EL (cell line): ENCODE measurements around the gene OAT.
"Not testable (repeated sequence)": the region's sequence is repeated elsewhere in the genome, so short reads cannot be mapped to it uniquely, and the experiment has no call there.

Experiments
- DNase-seq: peaks from one replicate; pipeline ENCODE4 v3.0.0-alpha.2; 2016

OAT gene

DNA sequence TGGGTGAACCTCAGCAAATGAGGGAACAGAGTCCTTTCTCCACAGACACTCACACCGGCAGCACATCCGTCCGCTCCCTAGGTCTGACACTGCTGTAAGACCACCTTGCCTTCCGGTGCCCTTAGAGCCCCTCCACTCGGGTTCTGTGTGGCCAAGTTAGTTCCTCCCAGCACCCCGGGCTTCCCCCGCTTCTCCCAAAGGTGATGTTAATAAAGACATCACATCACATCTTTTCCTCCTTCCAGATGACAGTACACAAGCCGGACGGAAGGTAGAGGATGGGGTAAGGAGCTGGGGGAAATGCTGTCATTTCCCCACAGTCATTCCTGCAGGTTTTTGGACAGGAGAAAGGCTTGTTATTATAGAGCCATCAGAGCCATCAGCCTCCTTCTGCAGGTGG is 42.3 kb downstream of the OAT start:
- DNase-seq: no peak

DNA sequence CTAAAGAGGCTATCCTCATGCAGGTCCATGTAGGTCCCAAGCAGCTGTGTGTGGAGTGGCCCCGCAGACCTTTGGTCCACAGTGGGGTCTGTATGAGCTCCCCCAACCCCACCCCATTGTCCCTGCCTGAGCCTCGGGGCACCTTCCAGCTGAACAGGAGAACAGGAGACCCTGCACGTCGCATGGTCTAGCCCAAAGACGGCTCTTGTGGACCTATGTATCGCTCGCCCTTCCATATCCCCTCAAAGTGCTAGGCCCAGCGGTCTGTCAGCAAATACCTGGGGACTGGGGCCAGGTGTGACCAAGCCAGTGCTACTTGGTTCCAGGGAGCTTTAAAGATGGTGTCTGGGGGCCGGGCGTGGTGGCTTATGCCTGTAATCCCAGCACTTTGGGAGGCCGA is 43.0 kb downstream of the OAT start:
- no peak for DNase-seq

DNA sequence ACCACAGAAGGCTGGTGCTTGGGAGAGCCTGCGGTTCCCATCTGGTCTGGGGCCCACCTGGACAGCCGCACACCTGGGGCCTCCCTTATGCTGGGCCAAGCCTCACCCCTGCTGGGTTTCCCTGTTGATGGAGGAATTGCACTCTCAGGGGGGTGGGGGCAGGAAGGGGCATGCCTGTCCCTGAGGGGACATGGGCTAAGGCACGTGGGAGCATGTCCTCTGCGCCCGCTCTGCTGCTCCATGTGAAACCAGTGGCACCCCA is 43.4 kb downstream of the OAT start:
- no peak for DNase-seq

DNA sequence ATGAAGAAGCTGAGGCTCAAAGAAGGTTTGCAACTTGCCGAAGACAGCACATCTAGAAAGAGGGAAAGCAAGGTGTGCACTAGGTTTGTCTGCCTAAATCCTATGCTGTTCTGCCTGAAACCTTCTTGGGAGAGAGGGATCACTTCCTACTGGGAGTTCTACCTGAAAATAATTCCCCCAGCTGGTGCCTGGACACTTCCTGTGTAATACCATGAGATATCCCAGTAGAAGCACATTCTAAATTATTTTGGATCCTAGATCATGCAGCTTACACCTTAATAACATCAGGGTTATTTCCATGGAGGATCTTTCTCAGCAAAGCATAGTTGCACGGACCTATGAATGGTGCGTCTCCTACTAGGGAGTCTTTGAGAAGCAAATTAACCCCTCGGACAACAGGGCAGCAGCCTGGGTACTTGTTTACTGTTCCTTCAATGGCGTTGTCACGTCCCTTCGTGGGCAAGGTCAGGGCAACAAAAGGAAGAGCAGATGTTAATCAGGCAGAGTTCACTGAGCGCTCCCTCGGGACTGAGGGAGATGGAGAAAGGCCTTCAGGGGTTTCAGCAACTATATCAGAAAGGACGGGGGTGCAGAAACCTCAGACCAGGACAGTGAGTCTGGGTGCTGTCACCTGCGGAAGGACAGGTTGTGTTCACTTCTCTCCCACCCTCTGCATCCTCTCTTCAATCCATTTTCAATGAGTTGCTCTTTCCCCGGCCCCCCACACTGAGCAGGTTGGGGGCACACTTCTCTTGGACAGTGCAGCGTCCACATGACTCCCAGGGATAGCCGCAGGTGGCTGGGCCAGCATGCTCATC is 44.0 kb downstream of the OAT start:
- DNase-seq: no peak

DNA sequence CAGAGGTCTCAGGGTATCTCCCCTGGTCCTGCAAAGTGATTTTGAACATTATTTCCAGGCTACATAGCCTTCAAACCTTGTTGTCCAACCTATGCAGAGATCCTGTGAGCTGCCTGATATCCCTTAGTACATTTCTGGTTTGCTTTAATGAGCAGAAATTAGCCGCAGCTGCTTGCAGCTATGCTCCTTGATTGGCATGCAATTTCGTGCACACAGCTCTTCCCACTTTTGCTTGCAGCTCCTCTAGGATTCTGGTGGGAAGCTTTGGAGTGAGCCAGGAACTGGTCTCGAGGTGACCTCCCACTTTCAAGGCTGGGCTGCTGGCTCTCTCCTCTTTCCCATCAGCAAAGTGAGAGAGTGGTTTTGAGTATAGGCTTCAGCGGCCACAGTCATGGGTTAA is 45.8 kb downstream of the OAT start:
- no peak for DNase-seq

DNA sequence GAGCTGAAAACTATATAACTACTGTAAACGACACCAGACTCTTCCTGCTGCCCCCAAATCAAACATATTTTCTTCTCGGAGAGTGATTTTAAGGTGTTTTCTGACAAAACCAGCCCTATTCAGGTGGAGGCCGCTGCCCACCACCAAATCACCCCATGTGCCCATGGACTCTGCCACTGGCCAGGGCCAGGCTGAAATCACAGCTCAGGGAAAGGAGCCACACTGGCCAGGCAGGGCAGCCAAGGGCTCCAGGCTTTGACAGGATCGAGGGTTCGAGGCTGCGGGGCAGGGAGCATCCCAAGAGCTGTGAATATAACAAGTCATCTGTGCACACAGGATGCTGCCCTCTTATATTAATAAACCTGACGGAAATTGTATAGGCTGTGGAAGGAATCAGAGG is 48.3 kb downstream of the OAT start:
- DNase-seq: no peak

DNA sequence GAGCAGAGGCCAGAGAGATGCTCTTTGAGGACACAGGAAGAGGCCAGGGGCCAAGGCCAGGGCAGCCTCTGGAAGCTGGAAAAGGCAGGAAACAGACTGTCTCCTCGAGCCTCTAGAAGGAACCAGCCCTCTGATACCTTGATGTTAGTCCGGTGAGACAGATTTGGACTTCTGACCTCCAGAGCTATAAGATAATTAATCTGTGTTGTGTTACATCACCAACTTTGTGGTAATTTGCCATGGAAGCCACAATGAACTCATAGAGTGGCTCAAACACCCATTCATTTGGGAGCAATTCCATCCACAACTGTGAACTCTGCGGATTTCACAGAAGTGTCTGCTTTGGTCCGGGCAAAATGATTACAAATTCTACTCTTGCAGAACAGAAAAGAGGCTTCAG is 48.7 kb downstream of the OAT start:
- no peak for DNase-seq

DNA sequence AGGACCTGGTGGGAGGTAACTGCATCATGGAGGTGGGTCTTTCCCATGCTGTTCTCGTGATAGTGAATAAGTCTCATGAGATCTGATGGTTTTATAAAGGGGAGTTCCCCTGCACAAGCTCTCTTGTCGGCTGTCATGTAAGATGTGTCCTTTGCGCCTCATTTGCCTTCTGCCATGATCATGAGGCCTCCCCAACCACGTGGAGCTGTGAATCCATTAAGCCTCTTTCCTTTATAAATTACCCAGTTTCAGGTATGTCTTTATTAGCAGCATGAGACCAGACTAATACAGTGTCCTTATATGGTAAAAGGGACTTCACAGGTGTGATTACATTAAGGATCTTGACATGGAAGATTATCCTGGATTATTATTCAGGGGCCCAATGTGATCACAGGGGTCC is 49.2 kb downstream of the OAT start:
- DNase-seq: not testable (repeated sequence)

DNA sequence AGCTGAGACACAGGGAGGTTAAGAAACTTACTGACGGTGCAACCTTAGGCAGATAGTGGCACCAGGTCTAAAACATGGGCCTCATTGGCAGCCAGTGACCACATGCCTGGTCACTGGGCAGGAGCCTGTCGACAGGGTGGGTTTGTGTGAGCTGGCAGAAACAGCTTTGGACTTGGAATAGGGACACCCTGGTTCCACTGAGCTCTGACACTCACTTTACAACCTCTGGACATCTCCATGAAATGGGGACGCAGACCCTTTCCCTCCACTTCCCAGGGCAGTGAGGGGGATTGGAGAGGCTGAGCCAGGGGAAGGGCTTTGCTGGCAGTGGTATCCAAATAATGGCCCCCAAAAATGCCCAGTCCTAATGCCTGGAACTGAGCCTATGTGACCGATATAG is 49.7 kb downstream of the OAT start:
- DNase-seq: no peak

DNA sequence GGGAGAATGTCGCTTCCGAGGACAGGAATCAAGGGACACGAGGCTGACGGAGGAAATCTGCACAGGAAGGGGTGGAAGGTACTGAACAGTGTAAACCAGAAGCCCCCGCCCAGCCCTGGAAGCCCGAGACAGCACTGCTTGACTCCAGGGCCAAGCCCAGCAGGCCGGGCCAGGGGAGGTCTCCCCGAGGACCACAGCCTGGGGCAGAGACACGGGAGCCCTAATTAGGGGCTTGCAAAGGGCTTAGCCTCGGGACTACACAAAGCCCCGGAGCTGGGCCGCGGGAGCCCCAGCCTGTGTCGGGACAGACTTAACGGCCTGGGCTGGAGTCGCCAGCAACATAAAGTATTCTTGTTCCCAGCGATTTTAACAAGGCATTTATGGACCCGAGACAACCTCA is 50.8 kb downstream of the OAT start:
- DNase-seq: no peak

DNA sequence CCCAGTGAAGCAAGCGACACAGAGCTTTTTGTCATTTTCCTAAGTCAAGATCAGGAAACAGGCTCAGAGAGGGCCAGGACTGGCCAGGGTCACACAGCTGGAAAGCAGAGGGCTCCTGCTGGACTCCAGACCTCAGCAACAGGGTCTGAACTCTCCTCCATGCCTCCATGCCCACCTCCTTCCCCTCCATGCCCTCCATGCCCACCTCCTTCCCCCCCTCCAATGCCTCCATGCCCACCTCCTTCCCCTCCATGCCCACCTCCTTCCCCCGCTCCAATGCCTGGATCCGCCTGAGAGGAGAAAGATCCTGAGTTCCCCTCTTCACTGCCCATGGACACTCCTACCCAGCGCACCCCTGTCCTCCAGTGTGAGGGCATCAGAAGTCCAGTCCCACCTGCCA is 51.3 kb downstream of the OAT start:
- no peak for DNase-seq

DNA sequence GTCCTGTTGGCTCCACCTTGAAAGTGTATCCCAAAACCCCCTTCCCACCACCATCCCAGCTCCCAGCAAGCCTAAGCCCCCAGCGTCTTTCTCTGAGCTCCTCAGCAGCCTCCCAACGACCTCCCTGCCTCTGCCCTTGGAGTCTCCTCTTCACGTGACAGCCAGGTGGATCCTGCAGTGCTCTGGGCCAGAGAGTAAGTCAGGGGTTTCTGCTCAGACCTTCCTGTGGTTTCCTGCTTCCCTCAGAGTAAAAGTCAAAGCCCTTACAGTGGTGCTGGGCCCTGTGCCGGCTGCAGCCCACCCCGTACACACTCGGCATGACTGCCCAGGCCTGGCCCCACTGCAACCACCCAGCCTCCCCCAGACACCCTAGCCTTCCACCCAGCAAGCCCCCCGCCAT is 51.9 kb downstream of the OAT start:
- DNase-seq: no peak

DNA sequence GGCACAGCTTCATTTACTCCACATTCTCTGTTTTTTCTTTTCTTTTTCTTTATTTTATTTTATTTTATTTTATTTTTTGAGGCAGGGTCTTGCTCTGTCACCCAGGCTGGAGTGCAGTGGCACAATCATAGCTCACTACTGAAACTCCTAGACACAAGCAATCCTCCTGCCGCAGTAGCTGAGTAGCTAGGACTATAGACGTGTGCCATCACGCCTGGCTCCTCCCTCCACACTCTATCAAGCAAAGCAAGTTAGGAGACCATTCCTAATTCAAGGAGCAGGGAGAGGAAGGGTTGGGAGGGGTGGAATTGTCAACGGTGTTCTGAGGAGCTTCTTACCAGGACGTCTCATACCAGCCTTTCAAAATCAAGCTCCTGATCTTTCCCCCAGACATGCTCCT is 52.4 kb downstream of the OAT start:
- DNase-seq: no peak

DNA sequence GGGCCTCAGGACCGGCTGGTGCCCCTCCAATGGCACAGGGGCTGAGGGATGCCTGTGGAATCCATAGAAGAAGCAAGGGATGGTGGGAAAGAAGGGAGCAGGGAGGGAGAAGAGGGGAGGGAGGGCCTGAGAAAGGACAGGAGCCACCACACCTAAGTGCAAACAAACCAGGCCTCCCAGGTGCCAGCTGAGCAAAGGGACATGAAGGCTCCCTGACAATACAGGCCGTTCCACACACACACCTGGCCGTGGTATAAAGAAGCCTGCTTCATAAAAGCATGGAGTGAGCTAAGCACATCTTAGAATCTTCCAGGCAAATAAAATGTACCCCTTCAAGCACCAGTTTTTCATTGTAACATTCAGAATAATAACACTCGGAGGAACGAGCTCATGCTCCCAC is 54.0 kb downstream of the OAT start:
- no peak for DNase-seq

DNA sequence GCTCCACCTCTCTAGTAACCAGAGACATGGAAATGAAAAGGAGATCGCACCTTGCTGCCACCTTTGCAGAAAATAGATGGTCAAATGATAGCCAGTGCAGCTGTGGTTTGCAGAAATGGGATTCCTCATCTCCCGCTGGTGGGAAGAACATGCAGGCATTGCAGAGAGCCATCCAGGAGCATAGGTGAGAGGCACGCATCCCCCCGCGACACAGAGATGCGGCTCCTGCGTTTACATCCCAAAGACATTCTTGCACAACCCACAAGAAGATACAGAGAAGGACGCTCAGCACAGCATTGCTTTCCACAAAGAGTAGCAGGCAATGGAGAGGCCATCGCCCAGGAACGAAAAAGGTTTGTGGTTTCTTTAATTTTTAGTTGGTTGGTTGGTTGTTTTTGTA is 56.2 kb downstream of the OAT start:
- DNase-seq: no peak

DNA sequence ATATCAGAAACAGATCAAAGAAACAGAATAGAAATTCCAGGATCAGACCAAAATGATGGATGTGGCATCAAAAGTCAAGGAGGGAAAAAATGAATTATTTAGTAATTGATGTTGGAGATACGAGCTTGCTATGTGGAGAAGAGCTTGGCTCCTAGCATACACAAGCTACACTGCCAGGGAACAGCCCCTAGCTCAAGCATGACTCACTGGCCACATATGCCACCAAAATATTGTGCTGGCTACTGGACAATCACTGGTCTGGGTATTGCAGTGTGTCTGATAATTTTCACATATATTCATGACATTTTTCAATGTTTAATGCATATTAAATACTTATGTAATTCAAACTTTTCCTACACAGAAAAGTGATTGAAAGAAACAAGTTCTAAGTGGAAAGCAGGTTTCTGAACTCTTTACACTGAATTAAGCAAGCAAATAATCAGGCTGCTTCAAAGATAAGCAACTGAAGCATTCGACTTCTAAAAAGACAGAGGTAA is 59.3 kb downstream of the OAT start:
- peak; percentile 38 for DNase-seq

DNA sequence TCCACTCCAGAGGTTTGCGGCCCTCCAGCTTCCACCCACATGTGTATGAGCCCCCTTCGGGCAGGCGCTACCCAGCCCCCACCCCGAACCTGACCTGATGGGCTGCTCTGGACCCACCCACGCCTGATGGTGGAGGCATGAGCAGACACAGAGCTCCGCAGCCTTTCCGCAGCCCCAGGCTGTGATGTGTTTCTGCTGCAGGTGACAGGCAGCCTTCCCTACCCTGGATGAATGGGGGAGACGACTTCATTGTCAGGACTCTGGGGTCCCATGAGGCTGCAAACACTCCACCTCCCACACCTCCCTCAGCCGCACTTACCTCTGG is 61.2 kb downstream of the OAT start:
- DNase-seq: no peak

DNA sequence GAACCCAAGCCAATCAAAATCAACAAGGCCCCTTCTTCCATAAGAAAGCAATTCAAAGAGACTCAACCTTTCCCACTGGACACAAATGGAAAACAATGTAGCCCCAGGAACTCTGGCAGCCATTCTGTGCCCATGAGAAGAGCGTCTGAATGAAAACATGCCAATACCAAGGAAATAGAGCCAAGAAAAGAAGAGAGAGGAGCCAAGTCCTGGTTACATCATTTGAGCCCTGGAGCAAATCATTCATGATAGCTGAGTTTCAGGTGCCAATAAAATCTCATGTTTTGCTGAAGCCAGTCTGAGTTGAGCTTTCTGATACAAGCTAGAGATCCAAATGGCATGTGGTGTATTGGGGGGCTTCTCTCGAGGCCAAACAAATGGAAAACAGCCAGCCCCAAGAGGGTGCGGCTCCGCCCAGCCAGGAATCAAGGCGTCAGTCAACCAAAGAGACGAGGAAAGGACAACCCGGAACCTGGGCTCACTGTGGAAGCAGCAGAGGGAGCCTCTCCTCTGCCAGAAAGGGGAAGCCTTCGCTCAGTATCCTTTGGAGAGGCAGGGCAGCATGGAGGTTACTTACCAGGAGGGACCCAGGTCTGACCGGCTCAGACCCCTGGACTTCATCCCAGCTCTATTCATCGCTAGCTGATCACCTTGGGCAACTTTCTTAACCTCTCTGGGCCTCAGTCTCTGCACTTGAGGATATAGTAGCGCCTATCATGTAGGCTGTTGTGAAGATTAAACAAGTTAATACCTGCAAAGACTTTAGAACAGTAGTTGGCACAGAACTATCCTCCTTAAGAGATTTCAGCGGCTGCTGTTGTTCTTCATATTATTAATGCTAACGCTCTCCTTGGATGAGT is 61.8 kb downstream of the OAT start:
- DNase-seq: no peak

DNA sequence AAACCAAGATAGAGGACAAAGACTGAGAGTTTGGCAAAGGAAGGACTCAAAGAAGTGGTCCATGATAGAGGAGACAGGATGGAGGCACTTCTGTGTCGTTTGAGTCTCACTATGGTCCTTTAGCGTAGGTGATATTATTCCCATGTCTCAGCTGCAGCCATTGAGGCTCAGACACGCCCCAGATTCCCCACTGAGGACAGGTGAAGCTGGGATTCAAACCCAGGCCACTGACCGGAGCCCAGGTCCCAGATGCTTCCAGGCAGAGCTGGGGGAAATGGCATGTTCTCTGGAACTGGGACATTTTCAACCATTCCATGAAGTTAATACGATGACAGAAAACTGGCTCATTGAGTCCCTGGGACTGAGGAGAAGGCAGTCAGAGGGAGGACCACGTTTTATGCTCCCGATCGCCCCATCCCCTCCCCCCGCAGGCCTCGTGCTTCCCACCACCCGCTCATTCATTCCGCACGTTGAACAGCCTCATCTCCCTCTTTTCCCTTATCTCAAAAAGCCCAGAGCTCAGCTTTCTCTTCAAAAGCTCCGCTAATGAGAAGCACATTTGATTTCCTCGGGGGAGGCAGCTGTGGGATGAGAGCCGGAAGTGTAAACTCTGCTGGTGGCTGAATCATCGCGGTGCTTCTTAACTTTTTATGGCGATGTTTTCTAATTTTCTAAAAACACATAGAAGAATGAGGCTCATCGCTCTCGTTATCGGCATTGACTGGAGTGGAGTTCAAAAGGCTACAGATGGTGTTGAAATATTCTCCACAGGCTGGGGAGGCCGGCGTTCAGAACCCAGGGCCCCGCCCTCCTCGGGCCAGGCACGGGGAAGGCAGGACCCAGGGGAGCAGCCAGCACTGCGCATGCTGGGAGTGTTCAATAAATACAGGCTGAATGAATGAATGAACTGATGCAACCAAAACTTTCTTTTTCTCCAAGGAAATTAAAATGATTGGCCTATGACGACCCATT is 64.0 kb downstream of the OAT start:
- DNase-seq: peak; percentile 75

DNA sequence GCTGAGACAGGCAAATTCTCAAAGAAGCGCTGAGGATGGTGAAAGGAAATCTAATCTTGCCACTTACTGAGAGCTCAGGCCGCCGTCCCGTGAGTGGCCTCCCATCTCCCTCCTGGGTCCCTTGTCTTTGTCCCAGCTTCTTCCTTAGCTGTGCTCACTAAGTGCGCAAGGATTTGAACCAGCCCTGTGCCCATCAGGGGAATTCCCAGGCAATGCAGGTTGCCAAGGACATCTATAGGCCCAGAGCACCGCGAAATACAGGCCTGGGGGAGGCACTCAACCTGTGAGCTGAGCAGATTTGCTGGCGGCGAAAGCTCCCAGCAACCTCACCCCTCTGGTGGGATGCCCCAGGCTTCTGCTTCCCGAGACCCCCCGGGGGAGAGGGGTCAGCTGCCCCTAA is 64.8 kb downstream of the OAT start:
- no peak for DNase-seq

DNA sequence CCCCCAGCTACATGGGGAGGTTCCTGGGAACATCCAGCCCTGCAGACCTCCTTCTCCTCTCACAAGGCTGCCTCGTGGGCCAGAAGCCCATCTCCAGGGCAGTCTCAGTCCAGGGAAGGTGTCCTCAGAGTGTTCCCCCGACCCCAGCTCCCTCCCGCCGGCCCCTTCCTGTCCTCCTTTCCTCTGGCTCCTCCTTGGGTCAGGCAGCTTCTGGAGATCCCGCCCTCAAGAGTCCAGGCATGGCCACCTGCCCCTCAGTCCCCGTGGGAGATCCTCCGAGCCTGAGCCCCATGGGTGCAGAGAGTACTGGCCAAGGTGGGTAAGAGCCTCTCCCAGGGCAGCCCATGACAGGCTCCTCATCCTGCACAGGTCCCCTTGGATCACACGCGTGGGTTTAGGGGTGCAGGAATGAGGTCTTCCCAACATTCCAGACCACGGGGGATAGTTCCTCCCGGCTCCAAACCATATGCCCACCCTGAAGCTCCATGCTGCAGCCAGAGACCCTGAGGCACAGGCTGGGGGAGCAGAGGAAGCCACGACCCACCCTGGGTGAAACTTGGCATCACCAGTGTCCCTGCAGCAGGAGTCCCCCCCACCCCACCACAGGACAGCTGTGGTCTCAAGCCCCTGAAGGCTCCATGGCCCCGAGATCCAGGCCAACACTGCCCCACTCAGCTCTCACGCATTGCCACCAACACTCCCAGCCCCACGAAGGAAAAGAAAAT is 65.5 kb downstream of the OAT start:
- DNase-seq: no peak

DNA sequence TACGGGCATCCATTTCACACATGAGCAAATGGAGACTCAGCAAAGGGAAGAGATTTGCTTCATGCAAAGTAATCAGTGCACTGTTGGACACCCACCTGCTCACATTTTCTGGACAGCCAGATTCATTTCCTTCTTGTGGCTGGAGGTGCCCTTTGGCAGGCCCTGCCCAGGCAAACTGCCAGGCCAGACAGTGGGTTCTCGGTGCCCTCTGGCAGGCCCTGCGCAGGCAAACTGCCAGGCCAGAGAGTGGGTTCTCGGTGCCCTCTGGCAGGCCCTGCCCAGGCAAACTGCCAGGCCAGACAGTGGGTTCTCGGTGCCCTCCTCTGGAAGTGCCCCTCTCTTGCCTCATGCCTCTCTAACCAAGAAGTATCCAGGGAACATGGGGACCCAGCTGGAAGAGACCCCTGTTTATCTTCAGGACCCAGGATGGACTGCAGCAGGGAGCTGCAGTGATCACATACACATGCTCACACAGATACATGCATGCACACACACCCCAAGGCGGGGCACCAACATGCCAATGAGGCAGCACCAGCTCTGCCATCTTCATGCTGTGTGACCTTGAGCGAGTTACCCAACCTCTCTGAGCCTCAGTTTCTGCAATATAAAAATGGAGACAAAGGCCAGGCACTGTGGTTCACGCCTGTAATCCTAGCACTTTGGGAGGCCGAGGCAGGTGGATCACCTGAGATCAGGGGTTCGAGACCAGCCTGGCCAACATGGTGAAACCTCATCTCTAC is 67.1 kb downstream of the OAT start:
- no peak for DNase-seq
